GM19193 (cell line): ENCODE measurements around the gene PARD3.

Experiments used
- POLR2A ChIP-seq: IDR thresholded peaks from 4 replicates; pipeline ENCODE4 v1.6.1; 2011; ENCODE audit not compliant: insufficient read depth, insufficient read length; ENCODE audit errors: extremely low read depth

The PARD3 gene

DNA sequence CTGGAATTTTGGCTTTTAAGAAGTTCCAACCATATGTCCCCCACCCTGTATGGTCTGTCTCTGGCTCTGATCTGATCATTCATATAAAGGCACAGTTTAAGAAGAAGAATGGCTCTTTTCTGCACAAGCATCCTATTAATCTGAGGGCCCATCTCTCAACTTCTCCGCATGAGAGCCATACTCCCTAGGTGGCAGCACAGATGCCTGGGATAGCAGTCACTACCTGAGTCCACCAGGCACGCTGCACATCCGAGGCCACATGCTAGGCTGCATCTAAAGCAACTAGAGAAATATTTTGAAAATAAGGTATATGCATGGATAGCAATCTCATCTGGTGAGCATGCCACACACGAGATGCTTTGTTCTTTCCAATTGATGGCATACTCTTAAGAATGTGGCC, 565.5 kb downstream of the PARD3 start:
- TF ChIP-seq POLR2A, result no peak

DNA sequence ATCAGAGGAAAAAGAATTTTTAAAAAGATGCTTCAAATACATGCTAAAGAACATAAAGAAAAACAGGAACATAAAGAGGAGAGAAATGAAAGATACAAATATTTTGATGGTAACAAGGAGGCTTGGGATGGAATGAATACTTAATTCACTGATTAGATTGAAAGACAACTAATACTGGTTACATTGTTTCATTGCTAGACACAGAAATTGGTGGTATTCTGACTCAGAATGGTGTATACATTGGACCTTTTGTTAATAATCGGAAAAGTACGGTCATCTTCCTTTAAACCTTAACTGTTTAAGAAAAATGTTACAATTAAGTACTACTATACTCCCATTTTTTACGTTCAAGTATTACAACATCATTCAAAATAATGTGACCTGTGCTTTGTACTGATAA, 567.5 kb downstream of the PARD3 start:
- TF ChIP-seq POLR2A, result no peak

GRCh38 chr10:34244756-34245484, 570.2 kb downstream of the PARD3 start:
- no peak for TF ChIP-seq POLR2A

- no peak for TF ChIP-seq POLR2A
Measured at GRCh38 chr10:34241226-34242000, 573.7 kb downstream of the PARD3 start.

GRCh38 chr10:34240039-34240438, 575.1 kb downstream of the PARD3 start:
- no peak for TF ChIP-seq POLR2A

DNA sequence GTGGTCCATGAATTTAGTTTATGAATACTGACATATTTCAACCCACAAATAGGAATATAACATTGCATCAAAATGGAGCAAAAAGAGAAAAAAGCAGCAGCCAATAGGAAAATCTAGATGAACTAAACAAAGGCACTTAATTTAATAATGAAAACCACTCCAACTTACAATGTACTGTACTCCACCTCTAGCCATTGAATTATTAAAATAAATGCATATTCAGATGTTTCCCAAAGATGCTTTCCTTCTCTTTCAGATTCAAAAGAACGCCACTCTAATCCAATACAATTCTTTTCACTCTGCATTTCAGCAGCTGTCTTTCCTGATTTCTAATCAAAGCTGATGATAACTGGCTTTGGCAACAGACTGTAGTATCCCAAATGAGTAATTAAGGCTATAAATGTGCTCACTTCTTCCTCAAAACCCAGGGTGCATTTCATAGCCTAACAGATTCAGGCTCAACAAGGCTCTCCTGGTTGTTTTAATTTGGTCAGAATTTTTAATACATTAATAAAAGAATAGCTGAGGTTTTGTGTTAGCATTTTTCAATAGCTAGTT, 577.1 kb downstream of the PARD3 start:
- TF ChIP-seq POLR2A, result no peak

DNA sequence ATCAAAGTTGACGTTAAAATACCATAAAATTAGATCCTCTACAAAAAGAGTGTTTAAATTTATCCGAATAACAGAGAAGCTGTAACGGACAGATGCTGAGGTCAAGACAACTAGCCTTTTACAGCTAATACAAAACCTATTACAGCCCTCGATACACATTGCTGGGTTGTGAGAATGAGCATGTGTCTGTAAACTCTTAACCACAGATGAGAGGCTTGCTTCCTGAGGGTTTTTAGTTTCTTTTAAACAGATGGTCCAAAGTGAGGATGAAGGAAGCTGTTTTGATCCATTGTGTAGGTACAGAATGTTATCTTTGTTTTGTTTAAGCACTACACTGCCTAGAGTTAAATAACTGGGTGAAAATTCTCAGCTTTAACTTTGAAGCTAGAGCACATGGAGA, 578.2 kb downstream of the PARD3 start:
- TF ChIP-seq POLR2A, result no peak

- TF ChIP-seq POLR2A, result no peak
Measured at GRCh38 chr10:34235164-34235832, 579.8 kb downstream of the PARD3 start.

DNA sequence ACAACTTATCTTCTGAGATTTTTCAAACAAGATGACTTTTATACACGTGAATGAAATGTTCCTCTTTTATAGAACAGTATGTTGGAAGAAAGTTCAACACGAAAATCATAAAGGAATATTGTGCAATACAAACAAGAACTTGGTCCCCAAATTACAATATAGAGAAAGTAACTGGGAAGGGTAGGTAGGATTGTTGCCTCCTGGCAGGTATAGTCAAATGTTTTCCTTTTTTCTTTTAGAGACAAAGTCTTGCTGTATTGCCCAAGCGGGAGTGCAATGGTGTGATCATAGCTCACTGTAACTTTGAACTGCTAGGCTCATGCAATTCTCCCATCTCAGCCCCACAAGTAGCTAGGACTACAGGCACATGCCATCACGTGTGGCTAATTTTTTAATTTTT, 582.6 kb downstream of the PARD3 start:
- TF ChIP-seq POLR2A, result no peak

GRCh38 chr10:34231441-34232180, 583.5 kb downstream of the PARD3 start:
- no peak for TF ChIP-seq POLR2A

DNA sequence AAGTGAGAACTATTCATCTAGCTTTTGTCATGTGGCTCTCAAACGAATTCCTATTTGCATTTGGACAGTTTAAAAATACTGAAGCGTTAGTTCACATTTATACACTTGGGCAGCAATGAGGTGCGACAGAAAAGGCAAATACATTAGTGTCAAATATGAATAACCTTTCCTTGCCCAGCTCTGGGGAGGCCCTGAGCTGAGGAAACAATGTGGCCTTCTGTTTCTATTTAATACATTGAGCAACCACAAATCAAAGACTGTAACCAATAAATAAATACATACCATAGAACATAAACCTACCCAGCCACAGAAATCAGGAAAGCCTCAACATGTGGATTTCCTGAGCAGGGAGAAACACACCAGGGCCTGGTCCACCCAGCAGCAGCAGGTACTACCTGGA, 585.2 kb downstream of the PARD3 start:
- no peak for TF ChIP-seq POLR2A

- TF ChIP-seq POLR2A, result no peak
Measured at GRCh38 chr10:34228066-34228465, 587.0 kb downstream of the PARD3 start.

DNA sequence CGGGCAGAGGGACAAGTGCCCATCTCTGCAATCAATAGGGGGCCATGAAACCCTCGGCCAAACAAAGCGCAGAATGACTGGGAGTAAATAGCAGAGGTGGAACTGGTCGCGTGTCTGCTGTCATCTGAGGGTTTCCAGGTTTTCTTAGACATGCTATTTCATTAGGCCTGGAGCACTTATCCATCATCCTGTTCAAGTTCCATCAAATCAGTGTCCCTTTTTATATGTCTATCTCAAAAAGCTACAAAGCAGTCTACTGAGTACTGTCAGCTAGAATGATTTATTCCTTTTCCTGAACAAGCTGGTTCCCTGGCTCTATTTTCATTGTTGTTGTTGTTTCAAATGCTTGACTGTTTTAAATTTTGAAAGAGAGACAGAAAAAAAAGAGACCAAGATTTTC, 590.5 kb downstream of the PARD3 start:
- TF ChIP-seq POLR2A, result no peak

DNA sequence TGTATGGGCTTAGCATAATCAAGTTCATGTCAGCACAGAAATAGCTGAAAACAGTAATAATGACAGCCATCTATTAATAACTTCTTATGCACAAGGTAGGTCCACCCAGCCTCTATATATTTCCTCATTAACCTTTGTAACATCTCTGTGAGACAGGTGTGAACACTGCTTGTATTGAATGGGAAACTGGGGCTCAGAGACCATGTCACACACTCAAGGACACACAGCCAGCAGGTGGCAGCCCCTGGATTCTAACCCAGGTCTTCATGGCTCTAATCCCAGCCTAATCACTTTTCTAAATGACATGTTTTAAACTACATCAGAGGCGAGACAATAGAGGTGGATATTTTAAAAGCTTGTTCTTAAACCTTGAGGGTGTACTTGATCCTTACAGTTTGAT, 591.4 kb downstream of the PARD3 start:
- TF ChIP-seq POLR2A, result no peak

DNA sequence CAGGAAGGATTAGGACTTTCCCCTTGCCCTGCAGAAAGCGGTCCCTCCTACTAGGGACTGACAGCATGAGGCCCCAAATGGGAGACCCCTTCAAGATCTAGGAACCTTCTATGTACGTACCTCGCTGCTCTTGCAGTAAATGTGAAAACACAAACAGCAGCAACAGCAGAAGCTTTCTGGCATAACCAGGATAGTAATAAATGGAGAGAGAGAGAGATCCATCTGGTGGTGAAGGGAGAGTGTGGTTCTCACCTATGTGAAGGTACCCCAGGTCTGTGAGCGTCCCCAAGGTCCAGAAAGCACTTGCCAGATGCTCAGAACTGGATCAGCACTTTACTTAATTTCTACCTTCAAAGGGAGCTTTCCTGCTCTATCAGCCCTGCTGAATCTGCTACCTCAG, 592.7 kb downstream of the PARD3 start:
- no peak for TF ChIP-seq POLR2A

DNA sequence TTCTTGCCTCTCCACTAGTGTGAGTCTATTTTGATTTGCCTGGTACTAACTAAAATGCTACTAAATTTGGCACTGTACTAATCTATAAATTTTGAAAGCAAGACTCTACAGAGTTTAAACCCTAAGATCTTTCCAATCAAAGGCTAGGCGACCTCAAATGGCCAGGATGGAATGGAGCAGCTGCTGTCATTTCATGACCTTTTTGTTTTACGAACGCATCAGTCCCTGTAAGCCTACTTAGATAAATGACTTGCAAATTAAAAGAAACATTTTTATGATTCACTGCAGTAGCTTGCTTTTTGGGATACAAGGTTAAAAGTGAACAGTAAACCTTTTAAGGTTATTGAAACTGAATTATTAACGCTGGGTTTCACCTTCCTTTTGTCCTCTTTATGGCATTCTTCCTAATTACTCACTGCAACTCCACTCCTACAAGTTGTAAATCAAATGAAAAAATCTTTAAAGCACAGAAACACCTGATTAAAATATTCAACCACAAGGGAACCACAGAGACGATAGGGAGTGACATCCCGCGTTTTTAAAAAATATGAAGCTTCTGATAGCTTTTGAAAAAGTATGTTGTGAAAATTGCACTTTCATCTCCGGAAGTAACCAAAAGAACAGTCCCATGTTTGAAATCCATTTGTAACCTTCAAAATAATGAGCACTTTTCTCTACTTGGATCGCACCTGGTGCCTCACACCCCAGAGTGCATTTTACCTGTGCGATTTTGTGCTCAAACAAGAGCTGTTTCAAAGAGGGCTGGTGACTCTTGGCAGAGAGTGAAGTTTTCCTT, 595.1 kb downstream of the PARD3 start:
- TF ChIP-seq POLR2A, result no peak
